ENCODE results near the gene ZNF507.
"Not testable (repeated sequence)": the region's sequence is repeated elsewhere in the genome, so short reads cannot be mapped to it uniquely, and the experiment has no call there.

The ZNF507 gene

DNA sequence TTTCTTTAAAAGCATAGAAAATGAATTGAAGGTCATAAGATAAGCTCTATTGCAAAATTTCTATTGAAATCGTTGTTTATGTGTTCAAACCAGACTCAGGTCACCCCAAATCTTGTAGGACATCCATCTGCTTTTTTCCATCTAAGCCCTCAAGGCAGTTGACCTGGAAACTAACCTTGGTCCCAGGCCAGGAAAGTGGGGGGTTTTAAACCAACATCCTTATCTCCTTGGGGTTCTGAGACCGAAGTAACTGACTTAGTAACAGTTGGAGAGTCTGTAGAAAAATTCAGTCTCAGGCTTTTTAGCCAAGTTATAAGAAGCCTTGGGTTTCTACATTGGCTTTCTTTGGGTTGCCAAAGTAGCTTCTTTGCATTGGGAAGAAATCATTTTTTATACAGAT is 23.4 kb downstream of the ZNF507 start:
- DNase-seq = no peak

DNA sequence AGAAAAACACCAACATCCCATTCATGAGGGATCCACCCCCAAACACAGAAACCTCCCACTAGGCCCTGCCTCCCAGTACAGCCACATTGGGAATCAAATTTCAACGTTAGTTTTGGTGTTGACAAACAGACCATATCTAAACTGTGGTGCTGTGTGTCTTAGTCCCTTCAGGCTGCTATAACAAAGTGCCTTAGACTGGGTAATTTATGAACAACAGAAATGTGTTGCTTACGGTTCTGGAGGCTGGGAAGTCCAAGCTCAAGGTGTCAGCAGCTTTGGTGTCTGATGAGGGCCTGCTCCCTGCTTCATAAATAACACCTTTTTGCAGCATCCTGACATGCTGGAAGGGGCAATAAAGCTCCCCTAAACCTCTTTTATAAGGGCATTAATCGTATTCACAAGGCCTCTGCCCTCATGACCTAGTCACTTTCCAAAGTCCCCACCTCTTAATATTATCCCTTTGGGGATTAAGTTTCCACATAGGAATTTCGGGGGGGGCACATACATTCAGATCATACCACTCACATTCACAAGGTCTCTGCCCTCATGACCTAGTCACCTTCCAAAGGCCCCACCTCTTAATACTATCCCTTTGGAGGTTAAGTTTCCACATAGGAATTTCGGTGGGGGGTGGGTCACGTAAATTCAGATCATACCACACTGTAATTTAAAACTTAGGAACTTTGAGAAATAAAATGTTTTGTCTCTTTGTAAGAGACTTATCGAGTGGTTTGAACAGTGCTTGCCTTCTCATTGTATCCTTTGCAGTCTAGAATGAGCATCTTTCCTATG is 27.5 kb downstream of the ZNF507 start:
- no peak for DNase-seq

GRCh38 chr19:32373585-32374295 is 28.3 kb downstream of the ZNF507 start:
- DNase-seq = peak in 2 of 3 donors; percentile 39 to 49

- not testable (repeated sequence) for DNase-seq
Observed at GRCh38 chr19:32374362-32374761, 29.0 kb downstream of the ZNF507 start.

DNA sequence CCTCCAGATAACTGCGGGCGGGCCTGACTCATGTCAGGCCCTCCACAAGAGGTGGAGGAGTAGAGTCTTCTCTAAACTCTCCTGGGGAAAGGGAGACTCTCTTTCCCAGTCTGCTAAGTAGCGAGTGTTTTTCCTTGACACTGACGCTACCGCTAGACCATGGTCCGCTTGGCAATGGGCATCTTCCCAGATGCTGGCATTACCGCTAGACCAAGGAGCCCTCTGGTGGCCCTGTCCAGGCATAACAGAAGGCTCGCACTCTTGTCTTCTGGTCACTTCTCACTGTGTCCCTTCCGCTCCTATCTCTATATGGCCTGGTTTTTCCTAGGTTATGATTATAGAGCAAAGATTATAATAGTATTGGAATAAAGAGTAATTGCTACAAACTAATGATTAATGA is 31.7 kb downstream of the ZNF507 start:
- not testable (repeated sequence) for DNase-seq

DNA sequence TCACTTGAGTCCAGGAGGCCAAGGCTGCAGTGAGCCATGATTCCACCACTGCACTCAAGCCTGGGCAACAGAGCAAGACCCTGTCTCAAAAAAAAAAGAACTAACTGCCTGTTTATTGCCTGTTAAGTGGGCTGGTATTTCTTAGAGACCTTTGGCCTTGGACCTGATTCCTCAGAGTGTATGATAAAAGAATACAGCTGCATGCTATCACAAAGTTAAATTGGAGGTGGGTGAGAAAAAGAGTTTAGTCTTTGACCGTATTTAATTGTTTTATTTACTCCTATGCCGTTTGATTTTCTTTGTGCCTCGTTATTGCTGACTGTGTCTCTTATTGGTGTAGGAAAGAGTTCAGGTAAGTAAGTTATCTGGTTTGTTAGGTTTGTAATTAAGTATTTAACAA is 34.9 kb downstream of the ZNF507 start:
- DNase-seq = no peak

- no peak for DNase-seq
Observed at GRCh38 chr19:32387701-32388392, 42.4 kb downstream of the ZNF507 start.

DNA sequence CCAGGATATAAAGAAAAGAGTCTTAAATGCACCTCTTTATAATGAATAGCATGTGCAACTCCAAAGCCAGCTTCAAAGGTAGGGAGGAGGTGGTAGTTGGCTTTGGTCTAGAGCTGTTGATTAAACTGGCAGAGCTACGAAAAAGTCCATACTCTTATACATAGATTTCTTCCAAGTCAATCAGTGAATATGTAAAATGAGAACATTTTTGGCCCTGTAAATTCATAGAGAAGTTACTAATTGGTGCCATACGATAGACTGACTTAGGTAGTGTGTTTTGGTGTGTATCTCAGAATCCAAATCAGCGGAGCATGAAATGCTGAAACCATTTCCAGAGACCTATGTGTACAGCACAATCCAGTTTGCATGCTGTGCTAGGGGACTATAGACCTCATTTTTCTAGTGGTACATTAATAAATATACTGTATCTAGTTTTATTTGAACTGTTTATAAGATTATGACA is 43.0 kb downstream of the ZNF507 start:
- DNase-seq = no peak

DNA sequence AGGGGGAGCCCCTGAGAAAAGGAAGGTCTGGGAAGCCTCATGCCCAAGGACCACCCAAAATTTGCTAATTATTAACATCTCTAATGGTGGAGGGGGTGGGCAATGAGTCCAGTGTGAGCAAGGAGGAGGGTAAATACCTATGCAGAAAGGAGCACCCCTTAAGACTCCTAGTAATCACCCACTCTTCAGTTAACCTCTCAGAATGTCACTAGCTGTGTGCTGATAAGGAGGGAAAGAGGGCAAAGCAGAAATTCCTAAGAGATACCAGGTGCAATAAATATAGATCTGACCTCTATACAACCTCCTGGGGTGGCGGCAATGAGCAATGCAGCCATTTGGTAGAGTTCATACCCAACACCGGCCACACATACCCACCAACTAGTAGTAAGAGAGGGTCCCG is 47.5 kb downstream of the ZNF507 start:
- no peak for DNase-seq

DNA sequence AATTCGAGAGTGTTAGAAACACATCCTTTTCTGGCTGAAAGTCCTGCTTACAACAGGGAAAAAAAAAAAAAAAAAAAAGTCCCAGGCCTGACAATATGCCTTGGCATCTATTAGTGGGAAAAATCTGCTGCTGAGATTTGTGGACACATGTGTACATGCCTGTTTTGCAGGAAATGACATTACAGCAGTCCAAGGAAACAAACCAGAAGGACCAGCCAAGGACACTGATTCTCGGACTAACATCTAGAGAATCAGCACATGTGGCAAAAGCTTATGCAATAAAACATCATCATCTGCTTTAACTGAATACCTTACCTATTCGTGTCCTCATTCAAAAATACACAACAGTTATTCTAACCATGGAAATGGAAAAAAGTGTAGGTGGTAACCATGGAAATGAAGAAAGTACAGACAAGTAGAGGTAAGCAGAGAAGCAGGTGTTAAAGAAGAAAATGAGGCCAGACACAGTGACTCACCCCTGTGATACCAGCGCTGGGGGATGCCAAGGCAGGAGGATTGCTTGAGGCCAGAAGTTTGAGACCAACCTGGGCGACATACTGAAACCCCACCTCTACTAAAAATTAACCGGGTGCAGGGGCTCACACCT is 50.7 kb downstream of the ZNF507 start:
- DNase-seq = no peak

- no peak for DNase-seq
Observed at GRCh38 chr19:32397671-32398101, 52.3 kb downstream of the ZNF507 start.

DNA sequence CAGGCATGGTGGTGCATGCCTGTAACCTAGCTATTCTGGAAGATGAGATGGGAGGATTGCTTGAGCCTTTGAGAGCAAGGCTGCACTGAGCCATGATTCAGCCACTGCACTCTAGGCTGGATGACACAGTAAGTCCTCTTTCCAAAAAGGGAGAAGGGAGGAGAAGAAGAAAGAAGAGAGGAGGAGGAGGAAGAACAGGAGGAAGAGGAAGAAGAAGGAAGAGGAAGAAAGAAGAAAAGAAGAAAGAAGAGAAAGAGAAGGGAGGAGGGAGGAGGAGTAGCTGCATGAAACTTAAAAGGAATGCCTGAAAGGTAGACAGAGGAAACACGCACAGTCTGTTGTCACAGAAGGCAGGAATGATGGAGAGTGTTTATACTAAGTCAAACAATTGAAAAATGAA is 56.6 kb downstream of the ZNF507 start:
- DNase-seq = no peak

DNA sequence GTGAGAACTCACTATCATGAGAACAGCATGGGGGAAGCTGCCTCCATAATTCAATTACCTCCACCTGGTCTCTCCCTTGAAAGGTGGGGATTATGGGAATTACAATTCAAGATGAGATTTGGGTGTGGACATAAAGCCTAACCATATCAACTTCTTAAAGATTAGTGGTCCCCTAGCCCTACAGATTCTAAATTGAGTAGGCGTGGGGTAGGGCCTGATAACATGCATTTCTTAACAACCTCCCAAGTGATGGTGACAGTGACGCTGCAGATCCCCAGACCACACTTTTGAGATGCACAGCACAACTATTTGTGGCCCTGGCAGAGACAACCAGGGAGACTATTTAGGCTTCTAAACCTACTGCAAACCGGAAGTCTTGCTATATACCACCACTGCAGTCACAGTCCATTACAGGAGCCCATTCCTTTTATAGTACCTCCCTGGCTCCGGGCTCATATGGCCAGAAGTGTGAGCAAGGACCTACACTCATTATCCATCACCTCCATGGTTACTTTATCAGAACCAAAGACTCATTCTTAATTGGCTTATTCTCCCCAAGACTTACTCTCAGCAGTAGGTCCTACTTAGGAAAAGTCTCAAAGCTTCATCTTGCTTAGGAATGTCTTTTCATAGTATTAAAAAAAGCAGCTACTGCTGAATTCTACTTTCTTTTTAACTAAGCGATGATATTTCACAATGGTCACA is 58.0 kb downstream of the ZNF507 start:
- DNase-seq = no peak

DNA sequence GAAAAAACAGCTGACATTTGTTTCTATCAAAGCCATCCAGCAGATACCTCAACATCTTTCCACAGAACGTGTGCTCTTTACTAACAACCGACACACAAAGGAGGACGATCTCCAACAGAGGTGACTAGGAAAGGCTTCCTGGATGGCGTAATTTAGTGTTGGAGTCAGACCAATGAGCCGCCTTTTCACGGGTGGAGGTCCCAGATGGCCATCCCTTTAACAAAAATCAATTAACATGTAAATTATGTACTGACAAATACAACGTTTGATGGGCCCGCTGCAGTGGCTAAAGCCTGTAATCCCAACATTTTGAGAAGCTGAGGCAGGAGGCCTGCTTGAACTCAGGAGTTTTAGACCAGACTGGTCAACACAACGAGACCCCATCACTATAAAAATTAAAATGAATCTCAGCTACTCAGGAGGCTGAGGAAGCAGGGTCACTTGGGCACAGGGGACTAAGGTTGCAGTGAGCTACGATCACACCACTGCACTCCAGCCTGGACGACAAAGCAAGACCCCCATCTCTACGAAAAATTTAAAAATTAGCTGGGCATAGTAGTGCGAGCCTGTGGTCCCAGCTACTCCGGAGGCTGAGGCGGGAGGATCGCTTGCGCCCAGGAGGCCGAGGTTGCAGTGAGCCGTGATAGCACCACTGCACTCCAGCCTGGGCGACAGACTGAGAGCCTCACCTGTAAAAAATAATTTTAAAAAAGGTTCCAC is 59.0 kb downstream of the ZNF507 start:
- no peak for DNase-seq

GRCh38 chr19:32404933-32405430 is 59.6 kb downstream of the ZNF507 start:
- DNase-seq = peak; percentile 41 to 73 (median 51)

GRCh38 chr19:32405431-32406160 is 60.2 kb downstream of the ZNF507 start, which contains the start of gene DPY19L3:
Gene DPY19L3 (plus strand): TSS chr19:32405770. CDS start chr19:32408254, 2,484 bp downstream.
- peak; percentile 93 to 96 (median 95) for DNase-seq

DNA sequence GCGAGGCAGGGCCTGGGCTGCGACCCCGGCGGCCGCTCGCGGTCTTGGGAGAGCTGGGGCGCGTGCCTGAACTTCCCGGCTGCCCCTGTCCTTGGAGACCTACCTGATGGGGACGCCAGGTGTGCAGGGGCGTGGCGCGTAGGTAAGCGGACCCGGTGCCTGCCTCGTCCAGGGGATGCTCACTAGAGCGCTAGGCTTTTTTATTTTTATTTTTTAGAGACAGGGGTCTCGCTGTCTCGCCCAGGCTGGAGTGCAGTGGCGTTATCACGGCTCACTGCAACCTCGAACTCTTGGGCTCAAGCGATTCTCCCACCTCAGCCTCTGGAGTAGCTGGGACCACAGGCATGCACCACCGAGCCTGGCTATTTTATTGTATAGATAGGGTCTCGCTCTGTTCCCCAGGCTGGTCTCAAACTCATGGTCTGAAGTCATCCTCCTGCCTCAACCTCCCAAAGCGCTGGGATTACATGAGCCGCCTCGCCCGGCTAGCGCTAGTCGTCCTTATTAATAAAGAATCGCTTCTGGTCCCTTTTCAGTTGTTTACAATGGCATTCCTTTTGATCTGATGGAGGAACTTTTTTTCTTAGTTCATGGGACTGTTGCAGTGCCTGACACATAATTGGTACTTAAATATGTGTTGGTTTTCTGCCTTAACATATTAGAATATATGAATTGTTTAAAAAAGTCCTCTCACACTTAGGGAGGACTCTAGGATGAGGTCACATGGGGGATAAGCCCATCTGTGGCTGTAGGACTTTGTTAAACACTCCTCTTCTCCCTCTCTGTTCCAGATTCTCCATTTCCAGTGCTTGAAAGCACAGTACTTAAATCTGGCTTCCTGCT is 61.0 kb downstream of the ZNF507 start:
- no peak for DNase-seq

GRCh38 chr19:32407004-32407992 is 61.9 kb downstream of the ZNF507 start:
- peak; percentile 17 to 40 (median 35) for DNase-seq
